Chondrocyte (in vitro differentiated cells): Measurements from ENCODE around the gene MMP2. TPM values are rescaled to one million over a fixed set of nuclear protein-coding genes. Genes with fewer than 3 reads are reported as not detected.

ENCODE experiments used
- DNase-seq: peaks from one replicate; pipeline ENCODE4 v3.0.0; 2021; ENCODE audit warnings: mixed read lengths, low spot score
- H3K27ac Mint-ChIP-seq: one replicate; pipeline ENCODE4 v1.8.0; 2021; ENCODE audit warnings: mild to moderate bottlenecking, moderate library complexity, mixed read lengths; ENCODE audit not compliant: unreplicated experiment
- H3K27me3 Mint-ChIP-seq: 2 replicates; pipeline ENCODE4 v1.8.0; 2021; ENCODE audit warnings: low read depth, mixed read lengths
- H3K36me3 Mint-ChIP-seq: 2 replicates; pipeline ENCODE4 v1.8.0; 2021; ENCODE audit warnings: low read depth, mixed read lengths
- H3K4me1 Mint-ChIP-seq: 2 replicates; pipeline ENCODE4 v1.8.0; 2021; ENCODE audit warnings: low read depth, mild to moderate bottlenecking, mixed read lengths
- H3K4me3 Mint-ChIP-seq: one replicate; pipeline ENCODE4 v1.8.0; 2021; ENCODE audit warnings: mild to moderate bottlenecking, moderate library complexity, mixed read lengths; ENCODE audit not compliant: unreplicated experiment
- H3K9me3 Mint-ChIP-seq: 2 replicates; pipeline ENCODE4 v1.8.0; 2021; ENCODE audit warnings: low read depth, mixed read lengths
- total RNA-seq: library from RNA; stranded (reverse); gene quantifications from 3 replicates; pipeline ENCODE4 v1.2.1, GENCODE V29; 2021
- TF ChIP-seq, protein P1 (sequence below): fragments of 200-600 bp; sonication (generic); IDR thresholded peaks from 2 replicates; pipeline ENCODE4 v1.5.0; 2021; ENCODE audit warnings: antibody characterized with exemption, mild to moderate bottlenecking, moderate library complexity

MMP2 gene
- total RNA-seq, 1 donor from 2014 or later, result 227 TPM

DNA sequence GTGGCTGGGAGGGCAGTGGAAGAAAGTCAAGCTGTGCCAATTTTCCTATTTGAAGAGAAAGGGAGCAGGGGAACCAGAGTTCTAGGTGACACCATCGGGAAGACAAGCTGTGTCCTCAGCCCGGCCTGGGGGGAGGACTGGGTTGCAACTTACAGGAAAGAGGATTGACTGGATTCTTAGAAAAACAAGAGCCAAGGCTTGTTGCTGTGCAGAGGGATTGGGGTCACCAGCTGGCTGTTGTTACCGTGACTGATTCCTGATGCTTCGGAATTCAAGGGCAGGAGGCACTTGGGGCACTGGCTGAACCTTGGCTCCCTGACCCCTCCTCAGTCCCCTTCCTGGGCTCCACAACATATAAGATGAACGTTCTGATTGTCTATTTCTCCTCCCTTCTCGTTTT is 16.8 kb upstream of the MMP2 start:
- Mint-ChIP-seq H3K4me1 (no peaks in the 10 kb centered on the region), H3K27me3 (peaks cover 11% of the 10 kb centered on the region), H3K4me3 (no peak overlapping the region), H3K27ac (no peak overlapping the region), H3K36me3 (no peaks in the 10 kb centered on the region), H3K9me3 (no peaks in the 10 kb centered on the region)
- no peak for DNase-seq
- TF ChIP-seq, protein P1, sequence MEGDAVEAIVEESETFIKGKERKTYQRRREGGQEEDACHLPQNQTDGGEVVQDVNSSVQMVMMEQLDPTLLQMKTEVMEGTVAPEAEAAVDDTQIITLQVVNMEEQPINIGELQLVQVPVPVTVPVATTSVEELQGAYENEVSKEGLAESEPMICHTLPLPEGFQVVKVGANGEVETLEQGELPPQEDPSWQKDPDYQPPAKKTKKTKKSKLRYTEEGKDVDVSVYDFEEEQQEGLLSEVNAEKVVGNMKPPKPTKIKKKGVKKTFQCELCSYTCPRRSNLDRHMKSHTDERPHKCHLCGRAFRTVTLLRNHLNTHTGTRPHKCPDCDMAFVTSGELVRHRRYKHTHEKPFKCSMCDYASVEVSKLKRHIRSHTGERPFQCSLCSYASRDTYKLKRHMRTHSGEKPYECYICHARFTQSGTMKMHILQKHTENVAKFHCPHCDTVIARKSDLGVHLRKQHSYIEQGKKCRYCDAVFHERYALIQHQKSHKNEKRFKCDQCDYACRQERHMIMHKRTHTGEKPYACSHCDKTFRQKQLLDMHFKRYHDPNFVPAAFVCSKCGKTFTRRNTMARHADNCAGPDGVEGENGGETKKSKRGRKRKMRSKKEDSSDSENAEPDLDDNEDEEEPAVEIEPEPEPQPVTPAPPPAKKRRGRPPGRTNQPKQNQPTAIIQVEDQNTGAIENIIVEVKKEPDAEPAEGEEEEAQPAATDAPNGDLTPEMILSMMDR, result no peak

DNA sequence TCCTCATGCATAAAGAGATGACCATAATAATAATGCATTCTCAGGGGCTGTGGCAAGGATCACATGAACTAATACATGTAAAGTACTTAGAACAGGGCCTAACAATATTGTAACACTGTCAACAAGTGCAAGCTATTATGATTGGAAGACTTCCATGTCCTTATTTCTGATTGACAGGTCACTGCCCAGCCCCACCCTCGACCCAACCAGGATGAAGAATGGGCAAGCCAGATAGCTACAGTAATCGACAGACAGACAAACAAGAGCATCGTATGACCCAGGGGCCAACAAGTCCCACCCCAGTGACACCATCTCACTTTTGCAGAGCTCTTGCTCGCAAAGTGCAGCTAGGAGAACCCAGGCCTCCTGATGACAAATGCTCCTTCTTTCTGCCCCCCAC is 14.6 kb upstream of the MMP2 start:
- no peak overlapping the region for H3K4me3 Mint-ChIP-seq
- no peak overlapping the region for H3K27ac Mint-ChIP-seq
- H3K36me3 Mint-ChIP-seq, result no peaks in the 10 kb centered on the region
- TF ChIP-seq, protein P1, result no peak
- DNase-seq, result no peak
- H3K27me3 Mint-ChIP-seq, result peaks cover 11% of the 10 kb centered on the region
- no peaks in the 10 kb centered on the region for H3K9me3 Mint-ChIP-seq
- H3K4me1 Mint-ChIP-seq, result no peaks in the 10 kb centered on the region

DNA sequence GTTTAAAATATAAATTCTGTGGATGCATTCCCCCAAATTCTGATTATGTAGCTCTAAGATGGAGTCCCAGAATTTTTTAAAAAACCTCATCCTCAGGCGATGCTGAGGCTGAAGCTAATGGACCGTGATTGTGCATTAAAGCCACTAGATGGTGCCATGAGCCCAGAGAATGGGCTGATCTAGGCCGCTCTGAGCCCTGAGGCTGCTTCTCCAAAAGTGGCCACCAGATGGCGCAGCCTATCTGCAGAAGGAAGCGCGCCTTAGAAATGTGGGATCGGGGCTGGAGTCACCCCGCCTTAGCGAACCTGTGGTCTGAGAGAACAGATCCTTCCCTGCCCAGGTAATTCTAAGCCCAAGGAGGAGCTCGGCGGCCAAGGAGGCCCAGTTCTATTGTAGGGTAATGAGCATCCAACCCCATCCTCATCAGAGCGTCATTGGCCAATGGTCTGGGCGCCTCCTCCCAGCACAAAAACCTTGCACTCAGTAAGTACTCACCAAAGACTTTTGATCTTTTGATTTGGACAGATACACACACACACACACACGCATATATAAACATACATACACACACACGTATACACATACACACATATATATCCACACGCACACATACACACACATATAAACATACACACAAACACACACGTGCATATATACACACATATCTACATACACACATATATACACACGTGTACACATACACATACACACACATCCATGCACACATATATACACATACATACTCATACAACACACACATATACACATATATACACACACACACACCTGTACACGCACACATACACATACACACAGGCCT is 13.7 kb upstream of the MMP2 start:
- DNase-seq, result no peak
- peaks cover 2% of the 10 kb centered on the region for H3K4me1 Mint-ChIP-seq
- peak overlapping the region; percentile 17 for H3K4me3 Mint-ChIP-seq
- peaks cover 10% of the 10 kb centered on the region for H3K27me3 Mint-ChIP-seq
- TF ChIP-seq, protein P1, result peak; percentile 100
- no peaks in the 10 kb centered on the region for H3K36me3 Mint-ChIP-seq
- H3K9me3 Mint-ChIP-seq, result no peaks in the 10 kb centered on the region
- H3K27ac Mint-ChIP-seq, result no peak overlapping the region

DNA sequence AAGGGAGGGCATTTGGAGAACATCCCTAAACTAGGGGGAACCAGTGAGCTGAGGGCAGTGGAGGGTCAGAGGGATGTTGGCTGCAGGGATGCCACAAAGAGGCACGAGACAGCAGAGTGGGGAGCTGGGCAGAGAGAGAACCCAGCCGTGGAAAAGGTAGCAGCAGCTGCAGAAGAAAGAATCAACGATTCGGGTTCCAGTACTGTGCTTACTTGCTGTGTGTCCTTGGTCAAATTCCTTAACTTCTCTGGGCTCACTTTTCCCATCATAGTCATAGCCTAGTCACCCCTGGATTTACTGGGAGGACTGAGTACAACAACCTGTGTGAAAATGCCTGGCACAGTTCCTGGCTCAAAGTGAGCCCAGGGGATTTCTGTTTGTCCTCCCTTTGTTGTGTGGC is 12.8 kb upstream of the MMP2 start:
- TF ChIP-seq, protein P1, result no peak
- H3K4me1 Mint-ChIP-seq, result peaks cover 11% of the 10 kb centered on the region
- H3K36me3 Mint-ChIP-seq, result no peaks in the 10 kb centered on the region
- no peak overlapping the region for H3K4me3 Mint-ChIP-seq
- H3K9me3 Mint-ChIP-seq, result no peaks in the 10 kb centered on the region
- no peak for DNase-seq
- no peak overlapping the region for H3K27ac Mint-ChIP-seq
- peaks cover 10% of the 10 kb centered on the region for H3K27me3 Mint-ChIP-seq

DNA sequence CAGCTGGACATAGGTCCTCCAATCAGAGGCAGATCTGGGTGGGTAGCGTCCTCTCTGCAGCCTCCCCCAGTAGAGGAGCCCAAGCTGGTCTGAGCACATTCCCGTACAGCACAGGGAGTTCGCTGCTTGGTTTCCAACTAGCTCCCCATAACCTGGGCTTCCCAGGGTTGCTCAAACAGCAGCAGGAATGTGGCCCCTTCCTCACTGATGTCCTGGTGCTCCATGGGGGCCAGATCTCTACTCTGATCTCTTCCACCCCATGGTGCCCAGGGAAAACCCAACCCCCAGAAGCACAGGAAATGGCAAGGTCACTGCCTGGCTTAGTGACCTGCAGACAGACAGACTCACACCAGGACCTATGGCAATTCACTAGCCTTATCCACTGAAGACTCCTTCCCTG is 11.1 kb upstream of the MMP2 start:
- no peaks in the 10 kb centered on the region for H3K9me3 Mint-ChIP-seq
- peaks cover 5% of the 10 kb centered on the region for H3K27me3 Mint-ChIP-seq
- peaks cover 25% of the 10 kb centered on the region for H3K4me1 Mint-ChIP-seq
- no peaks in the 10 kb centered on the region for H3K36me3 Mint-ChIP-seq
- H3K4me3 Mint-ChIP-seq, result no peak overlapping the region
- TF ChIP-seq, protein P1, result no peak
- no peak for DNase-seq
- no peak overlapping the region for H3K27ac Mint-ChIP-seq
